Stimulated activated CD4-positive, alpha-beta T cell treated with anti-CD3 and anti-CD28 coated beads, TNF-alpha, amount 100 ng/mL, for 24 hours (primary cell): ENCODE results near the gene VPS52.
"Not testable (repeated sequence)": the region's sequence is repeated elsewhere in the genome, so short reads cannot be mapped to it uniquely, and the experiment has no call there.

Source experiments
- DNase-seq, 3 experiments: peaks; one replicate each; pipeline ENCODE4 v3.0.0-alpha.2; 2020; ENCODE audit warnings: low read depth in 3 of 3

VPS52 gene

GRCh38 chr6:33301877-33302276 is 30.2 kb upstream of the VPS52 start:
- DNase-seq = no peak

- peak; percentile 85 to 93 (median 91) for DNase-seq
Observed at GRCh38 chr6:33299237-33299944, 27.7 kb upstream of the VPS52 start.

- DNase-seq = peak in 1 of 3 experiments; percentile 56
Observed at GRCh38 chr6:33298773-33299236, 27.1 kb upstream of the VPS52 start, which contains the start of gene RGL2. RGL2 (minus strand) TSS chr6:33298942; CDS start chr6:33298610, 332 bp downstream.

GRCh38 chr6:33297956-33298772 is 26.5 kb upstream of the VPS52 start:
- DNase-seq = peak in 1 of 3 experiments; percentile 54

- no peak for DNase-seq
Observed at GRCh38 chr6:33297406-33297955, 25.8 kb upstream of the VPS52 start.

GRCh38 chr6:33296797-33297405 is 25.2 kb upstream of the VPS52 start:
- DNase-seq = no peak

GRCh38 chr6:33295621-33296369 is 24.1 kb upstream of the VPS52 start:
- DNase-seq = no peak

- no peak for DNase-seq
Observed at GRCh38 chr6:33294086-33294823, 22.6 kb upstream of the VPS52 start.

GRCh38 chr6:33292996-33293682 is 21.5 kb upstream of the VPS52 start:
- DNase-seq = no peak

- no peak for DNase-seq
Observed at GRCh38 chr6:33290459-33290858, 18.8 kb upstream of the VPS52 start.

GRCh38 chr6:33289784-33290315 is 18.2 kb upstream of the VPS52 start:
- no peak for DNase-seq

GRCh38 chr6:33288921-33289783 is 17.5 kb upstream of the VPS52 start, which contains the start of the genes PFDN6 and WDR46:
PFDN6 (plus strand) TSS chr6:33289601; CDS start chr6:33289857, 256 bp downstream.
WDR46 (minus strand) TSS chr6:33289239; CDS start chr6:33289170, 69 bp downstream.
- DNase-seq = peak; percentile 58 to 75 (median 69)

GRCh38 chr6:33288141-33288920 is 16.7 kb upstream of the VPS52 start:
- DNase-seq = no peak

GRCh38 chr6:33286946-33287914 is 15.6 kb upstream of the VPS52 start:
- no peak for DNase-seq

- DNase-seq = not testable (repeated sequence)
Observed at GRCh38 chr6:33285214-33285613, 13.5 kb upstream of the VPS52 start.

- DNase-seq = no peak
Observed at GRCh38 chr6:33280539-33280938, 8.9 kb upstream of the VPS52 start.
